Psoas muscle (tissue), 8 donors: Measurements from ENCODE around the gene ZSWIM9. TPM values are rescaled to one million over a fixed set of nuclear protein-coding genes. Genes with fewer than 3 reads are reported as not detected.
"Not testable (repeated sequence)": the region's sequence is repeated elsewhere in the genome, so short reads cannot be mapped to it uniquely, and the experiment has no call there.

ENCODE experiments used
- ATAC-seq, 4 donors: fragments of 200-7000 bp; cut with Tn5 transposase; one replicate each; pipeline ENCODE4 v1.9.1; 2020; ENCODE audit warnings: moderate library complexity in 3 of 4, mild to moderate bottlenecking in 2 of 4
- DNase-seq, 2 donors: peaks; one replicate each; pipeline ENCODE4 v3.0.0-alpha.2; 2020
- H3K27ac ChIP-seq: fragments of 200-600 bp; one replicate; pipeline ENCODE4 v1.8.0; 2022
- H3K27me3 ChIP-seq, 3 donors: fragments of 200-600 bp in 1 of 3; one replicate each; pipeline versions ENCODE4 v1.6.1 to v1.8.0; 2013 to 2022; ENCODE audit warnings: low read length in 2 of 3, mild to moderate bottlenecking in 2 of 3, moderate library complexity in 1 of 3; ENCODE audit not compliant: insufficient read depth in 3 of 3
- H3K36me3 ChIP-seq, 2 donors: fragments of 200-600 bp in 1 of 2; one replicate each; pipeline versions ENCODE4 v1.6.1 to v1.8.0; 2013 to 2022; ENCODE audit warnings: low read depth in 1 of 2, mild to moderate bottlenecking in 1 of 2, moderate library complexity in 1 of 2; ENCODE audit not compliant: insufficient read depth in 1 of 2
- H3K4me1 ChIP-seq: fragments of 200-600 bp; one replicate; pipeline ENCODE4 v1.8.0; 2022
- H3K4me3 ChIP-seq: fragments of 200-600 bp; one replicate; pipeline ENCODE4 v1.8.0; 2022; ENCODE audit warnings: mild to moderate bottlenecking
- H3K9me3 ChIP-seq: fragments of 200-600 bp; one replicate; pipeline ENCODE4 v1.8.0; 2022
- WGBS, 3 donors: extraction: QIAGEN DNeasy Blood & Tissue Kit; methylation state at CpG; one replicate each; pipeline versions ENCODE4 v1.1.6 to v1.1.7; 2013; 5-methylcytosine and 5-hydroxymethylcytosine counted together
- intact Hi-C, 2 donors: fragments of 100-400 bp; cut with DNase I; formaldehyde crosslinking; loops; one replicate each; pipeline versions ENCODE4 v1.11.0 to v1.14.2; 2022
- polyA plus RNA-seq, 3 donors: library from polyadenylated mRNA; stranded (reverse); fragments of 200-250 nt; gene quantifications; one replicate each; pipeline ENCODE4 v1.2.3, GENCODE V29; 2013
- total RNA-seq, 4 donors: library from RNA; stranded (reverse); fragmentation: NEBNext Ultra II Directional in 2 of 4; extraction: Animal tissue kit (Norgen Biotek cat#: 25700) in 2 of 4; gene quantifications; one replicate each; pipeline versions ENCODE4 v1.2.1 to v1.2.4, GENCODE V29; 2021 to 2023
- TF ChIP-seq, protein P1 (sequence below): fragments of 200-600 bp; IDR thresholded peaks from one replicate; pipeline ENCODE4 v1.8.0; 2022; ENCODE audit warnings: antibody characterized with exemption
- donor health status: healthy with polysubstance abuse.
- donor health status: DM: no; HTN: no; CAD: no; lungs with moderate emphysema.
- donor health status: Bipolar disorder and iron deficiency.
- donor health status: healthy.
- donor health status: DM: yes; HTN: yes; CAD: no.
- donor health status: DM: no; HTN: no; CAD: no.
- donor health status: DM: no; HTN: no; CAD: no.
- donor health status: DM: yes; HTN: yes; CAD: no.

Gene ZSWIM9
- total and polyA plus RNA-seq, 7 donors: 3.0 to 10.5 (median 5.2) TPM

DNA sequence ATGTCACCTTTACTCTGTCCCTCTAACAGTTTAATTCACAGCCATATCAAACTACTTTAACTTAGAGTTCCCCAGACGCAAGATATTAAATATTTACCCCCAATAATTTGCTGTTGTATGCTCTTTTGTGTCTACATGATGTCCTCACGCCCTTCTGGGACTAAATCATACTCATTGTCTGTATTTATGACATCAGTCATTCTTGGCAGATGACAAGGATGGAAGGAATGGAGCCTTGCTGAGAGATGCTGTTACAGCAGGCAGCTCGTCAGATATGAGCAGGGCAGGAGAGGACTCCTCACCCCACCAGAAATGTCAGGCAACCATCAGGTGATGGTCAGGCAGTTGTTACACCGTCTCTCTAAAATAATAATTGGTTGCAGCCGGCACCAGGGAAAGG lies 43.5 kb downstream of the ZSWIM9 start:
- Histone ChIP-seq H3K27ac (no peak overlapping the region), H3K4me1 (no peaks in the 10 kb centered on the region), H3K27me3 (no peaks in the 10 kb centered on the region), H3K36me3 (peaks cover 2 to 88% of the 10 kb centered on the region in 2 donors), H3K9me3 (no peaks in the 10 kb centered on the region), H3K4me3 (no peak overlapping the region)
- ATAC-seq (no peak), DNase-seq (no peak)
- 73 to 81% (median 76%) methylated on average over 5 of the region's 5 CpGs for WGBS, 3 donors
- intact Hi-C loops: no loop called here
- TF ChIP-seq, protein P1, sequence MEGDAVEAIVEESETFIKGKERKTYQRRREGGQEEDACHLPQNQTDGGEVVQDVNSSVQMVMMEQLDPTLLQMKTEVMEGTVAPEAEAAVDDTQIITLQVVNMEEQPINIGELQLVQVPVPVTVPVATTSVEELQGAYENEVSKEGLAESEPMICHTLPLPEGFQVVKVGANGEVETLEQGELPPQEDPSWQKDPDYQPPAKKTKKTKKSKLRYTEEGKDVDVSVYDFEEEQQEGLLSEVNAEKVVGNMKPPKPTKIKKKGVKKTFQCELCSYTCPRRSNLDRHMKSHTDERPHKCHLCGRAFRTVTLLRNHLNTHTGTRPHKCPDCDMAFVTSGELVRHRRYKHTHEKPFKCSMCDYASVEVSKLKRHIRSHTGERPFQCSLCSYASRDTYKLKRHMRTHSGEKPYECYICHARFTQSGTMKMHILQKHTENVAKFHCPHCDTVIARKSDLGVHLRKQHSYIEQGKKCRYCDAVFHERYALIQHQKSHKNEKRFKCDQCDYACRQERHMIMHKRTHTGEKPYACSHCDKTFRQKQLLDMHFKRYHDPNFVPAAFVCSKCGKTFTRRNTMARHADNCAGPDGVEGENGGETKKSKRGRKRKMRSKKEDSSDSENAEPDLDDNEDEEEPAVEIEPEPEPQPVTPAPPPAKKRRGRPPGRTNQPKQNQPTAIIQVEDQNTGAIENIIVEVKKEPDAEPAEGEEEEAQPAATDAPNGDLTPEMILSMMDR: no peak

DNA sequence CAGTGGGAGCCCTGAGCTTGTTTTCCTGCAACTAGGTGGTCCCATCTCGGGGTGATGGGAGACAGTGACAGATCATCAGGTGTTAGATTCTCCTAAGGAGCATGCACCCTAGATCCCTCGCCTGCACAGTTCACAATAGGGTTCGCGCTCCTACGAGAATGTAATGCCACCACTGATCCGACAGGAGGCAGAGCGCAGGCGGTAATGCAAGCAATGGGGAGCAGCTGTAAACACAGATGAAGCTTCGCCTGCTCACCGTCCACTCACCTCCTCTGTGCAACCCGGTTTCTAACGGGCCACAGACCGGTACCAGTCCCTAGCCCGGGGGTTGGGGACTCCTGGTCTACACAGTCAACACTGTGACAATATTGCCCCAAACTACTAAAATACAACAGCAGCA lies 46.5 kb downstream of the ZSWIM9 start:
- Histone ChIP-seq H3K4me1 (no peaks in the 10 kb centered on the region), H3K9me3 (no peaks in the 10 kb centered on the region), H3K27ac (no peak overlapping the region), H3K36me3 (peaks cover 2 to 97% of the 10 kb centered on the region in 2 donors), H3K27me3 (no peaks in the 10 kb centered on the region), H3K4me3 (no peak overlapping the region)
- intact Hi-C loops: no loop called here
- ATAC-seq (no peak), DNase-seq (no peak)
- TF ChIP-seq, protein P1: no peak
- WGBS, 3 donors: 86 to 92% (median 89%) methylated on average over 14 of the region's 14 CpGs

DNA sequence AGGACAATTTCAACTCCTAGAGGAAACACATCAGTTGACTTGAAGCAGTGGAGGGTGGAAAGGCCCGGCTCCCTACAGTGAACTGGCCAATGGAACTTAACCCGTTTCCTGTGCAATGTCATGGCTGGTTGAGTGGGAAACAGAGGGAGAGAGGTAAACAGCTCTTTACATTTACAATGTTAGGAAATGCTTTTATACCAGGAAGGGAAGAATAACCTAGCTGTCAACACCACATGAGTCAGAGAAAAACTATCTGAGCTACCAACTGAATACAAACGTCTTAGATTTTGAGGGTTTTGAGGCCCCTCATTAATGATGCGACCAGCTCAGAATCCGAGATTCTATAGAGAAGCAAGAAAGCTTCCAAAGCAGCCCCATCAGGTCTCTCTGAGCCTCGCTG lies 48.5 kb downstream of the ZSWIM9 start:
- no peak for ATAC-seq
- 88 to 91% (median 90%) methylated on average over 6 of the region's 6 CpGs for WGBS, 3 donors
- Histone ChIP-seq H3K4me3 (no peak overlapping the region), H3K4me1 (no peaks in the 10 kb centered on the region), H3K36me3 (peaks cover 2 to 94% of the 10 kb centered on the region in 2 donors), H3K27ac (no peak overlapping the region), H3K27me3 (no peaks in the 10 kb centered on the region), H3K9me3 (no peaks in the 10 kb centered on the region)
- DNase-seq: no peak
- TF ChIP-seq, protein P1: no peak
- intact Hi-C loops: no loop called here

DNA sequence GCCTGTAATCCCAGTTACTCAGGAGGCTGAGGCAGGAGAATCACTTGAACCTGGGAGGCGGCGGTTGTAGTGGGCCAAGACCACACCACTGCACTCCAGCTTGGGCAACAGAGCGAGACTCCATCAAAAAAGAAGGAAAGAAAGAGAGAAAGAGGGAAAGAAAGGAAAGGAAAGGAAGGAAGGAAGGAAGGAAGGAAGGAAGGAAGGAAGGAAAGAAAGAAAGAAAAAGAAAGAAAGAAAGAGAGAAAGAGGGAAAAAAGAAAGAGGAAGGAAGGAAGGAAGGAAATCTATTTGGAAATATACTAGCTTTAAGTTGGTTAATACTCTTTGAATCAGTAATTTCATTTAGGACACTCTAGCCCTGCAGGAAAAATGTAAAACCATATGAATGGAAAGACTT lies 50.3 kb downstream of the ZSWIM9 start:
- H3K4me1 ChIP-seq, intact Hi-C loops, ATAC-seq, H3K27ac ChIP-seq, H3K9me3 ChIP-seq, H3K27me3 ChIP-seq, DNase-seq, H3K4me3 ChIP-seq: not testable (repeated sequence)
- peaks cover 0 to 94% of the 10 kb centered on the region in 2 donors for H3K36me3 ChIP-seq
- 95 to 99% (median 98%) methylated on average over 3 of the region's 3 CpGs for WGBS, 3 donors

DNA sequence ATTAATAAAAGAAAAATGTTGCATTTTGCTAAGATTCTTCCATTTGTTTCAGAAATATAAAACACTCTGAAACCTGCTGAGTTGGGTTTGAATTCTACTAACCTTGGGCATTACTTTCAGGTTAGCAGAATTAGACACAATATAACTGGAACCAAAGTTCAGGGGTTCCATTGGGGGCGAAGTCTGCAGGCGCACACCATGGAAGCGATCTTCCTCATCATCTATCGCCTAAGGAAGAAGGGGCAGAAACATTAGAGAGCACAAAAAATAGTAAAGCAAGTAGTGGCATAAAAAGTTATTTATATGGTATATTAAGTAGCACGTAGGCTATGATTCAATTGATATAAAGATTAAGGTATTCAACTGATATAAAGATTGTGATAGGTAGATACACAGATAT lies 51.1 kb downstream of the ZSWIM9 start:
- 95 to 97% (median 97%) methylated on average over 5 of the region's 5 CpGs for WGBS, 3 donors
- intact Hi-C loops: no loop called here
- TF ChIP-seq, protein P1: no peak
- no peak for ATAC-seq
- peaks cover 0 to 89% of the 10 kb centered on the region in 2 donors for H3K36me3 ChIP-seq
- H3K27ac ChIP-seq: no peak overlapping the region
- no peak for DNase-seq
- H3K4me3 ChIP-seq: no peak overlapping the region
- H3K4me1 ChIP-seq: no peaks in the 10 kb centered on the region
- H3K27me3 ChIP-seq: no peaks in the 10 kb centered on the region
- no peaks in the 10 kb centered on the region for H3K9me3 ChIP-seq
